Thymus (tissue), 11 donors: Measurements from ENCODE around the gene PCSK4. TPM values are rescaled to one million over a fixed set of nuclear protein-coding genes. Genes with fewer than 3 reads are reported as not detected.

Experiments used
- DNase-seq, 9 donors: peaks; one replicate each; pipeline ENCODE4 v3.0.0-alpha.2; 2013; ENCODE audit warnings: low spot score in 9 of 9, low read depth in 6 of 9, missing footprints in 1 of 9
- H3K27ac ChIP-seq, 2 donors: one replicate each; pipeline ENCODE4 v1.5.1; 2013; ENCODE audit warnings: control low read depth in 1 of 2, low read depth in 1 of 2, low read length in 1 of 2, mild to moderate bottlenecking in 1 of 2, moderate library complexity in 1 of 2
- H3K27me3 ChIP-seq, 2 donors: one replicate each; pipeline ENCODE4 v1.5.1; 2013; ENCODE audit warnings: low read length in 1 of 2; ENCODE audit not compliant: control insufficient read depth in 2 of 2, insufficient read depth in 1 of 2
- H3K36me3 ChIP-seq, 2 donors: one replicate each; pipeline ENCODE4 v1.5.1; 2013; ENCODE audit warnings: low read length in 1 of 2, mild to moderate bottlenecking in 1 of 2, moderate library complexity in 1 of 2; ENCODE audit not compliant: control insufficient read depth in 2 of 2, insufficient read depth in 2 of 2
- H3K4me1 ChIP-seq, 2 donors: one replicate each; pipeline ENCODE4 v1.5.1; 2013; ENCODE audit warnings: low read length in 2 of 2; ENCODE audit not compliant: control insufficient read depth in 2 of 2, insufficient read depth in 2 of 2
- H3K4me3 ChIP-seq, 2 donors: one replicate each; pipeline ENCODE4 v1.5.1; 2013; ENCODE audit warnings: low read length in 2 of 2, control low read depth in 1 of 2, mild to moderate bottlenecking in 1 of 2
- H3K9me3 ChIP-seq, 2 donors: one replicate each; pipeline ENCODE4 v1.5.1; 2013; ENCODE audit warnings: low read length in 1 of 2, mild to moderate bottlenecking in 1 of 2; ENCODE audit not compliant: control insufficient read depth in 2 of 2, insufficient read depth in 1 of 2
- WGBS: extraction: QIAGEN DNeasy Blood & Tissue Kit; methylation state at CpG from one replicate; pipeline ENCODE4 v1.1.7; 2013; 5-methylcytosine and 5-hydroxymethylcytosine counted together
- polyA plus RNA-seq: library from polyadenylated mRNA; stranded (reverse); fragments of 200-250 nt; gene quantifications from one replicate; pipeline ENCODE4 v1.2.3, GENCODE V29; 2013
- total RNA-seq: library from RNA; stranded (reverse); fragments of 120-200 nt; gene quantifications from one replicate; pipeline ENCODE4 v1.2.4, GENCODE V29; 2013
- donor health status: healthy.

Gene PCSK4
- total and polyA plus RNA-seq, 2 donors: 4.9 to 11.5 TPM

DNA sequence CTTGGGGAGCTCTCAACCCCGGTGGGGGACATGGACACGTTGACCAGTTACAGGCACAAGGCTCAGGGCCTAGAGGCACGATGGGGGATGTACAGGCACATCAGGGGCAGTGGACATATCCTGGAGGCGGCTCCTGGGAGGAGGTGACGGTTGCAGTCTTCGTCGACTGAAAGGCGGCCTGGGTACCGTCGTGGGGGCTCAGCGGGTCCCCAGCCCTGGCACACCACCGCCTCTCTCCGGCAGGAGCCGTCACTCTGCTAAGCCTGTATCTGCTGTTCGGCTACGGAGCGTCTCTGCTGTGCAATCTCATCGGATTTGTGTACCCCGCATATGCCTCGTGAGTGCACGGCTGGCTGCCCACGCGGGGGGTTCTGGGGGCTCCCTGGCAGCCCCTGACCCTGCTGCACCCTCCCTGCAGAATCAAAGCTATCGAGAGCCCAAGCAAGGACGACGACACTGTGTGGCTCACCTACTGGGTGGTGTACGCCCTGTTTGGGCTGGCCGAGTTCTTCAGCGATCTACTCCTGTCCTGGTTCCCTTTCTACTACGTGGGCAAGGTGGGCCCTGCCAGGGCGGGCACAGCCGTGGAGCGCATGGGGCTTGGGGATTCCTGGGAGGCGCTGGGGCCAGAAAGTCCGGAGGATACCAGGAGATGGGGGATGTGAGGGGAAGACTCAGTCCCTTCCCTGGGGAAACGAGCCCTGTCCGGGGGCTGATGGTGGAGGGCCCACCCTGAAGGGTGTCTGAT, 5.1 kb upstream of the PCSK4 start:
- no peak for DNase-seq
- 94% methylated on average over 37 of the region's 37 CpGs for WGBS
- no peak overlapping the region for H3K4me3 ChIP-seq
- no peak overlapping the region for H3K27ac ChIP-seq
- H3K36me3 ChIP-seq: no peaks in the 10 kb centered on the region
- H3K27me3 ChIP-seq: peaks cover 15 to 63% of the 10 kb centered on the region in 2 donors
- peaks cover 1 to 5% of the 10 kb centered on the region in 2 donors for H3K9me3 ChIP-seq
- peaks cover 4 to 9% of the 10 kb centered on the region in 2 donors for H3K4me1 ChIP-seq

- Histone ChIP-seq H3K4me1 (peaks cover 10 to 18% of the 10 kb centered on the region in 2 donors), H3K27me3 (peaks cover 15 to 63% of the 10 kb centered on the region in 2 donors), H3K27ac (no peak overlapping the region), H3K36me3 (no peaks in the 10 kb centered on the region), H3K9me3 (peaks cover 0 to 1% of the 10 kb centered on the region in 2 donors), H3K4me3 (no peak overlapping the region)
- DNase-seq: no peak
- 86% methylated on average over 15 of the region's 15 CpGs for WGBS
These were observed 4.1 kb upstream of the PCSK4 start for GRCh38 chr19:1494115-1494815.

GRCh38 chr19:1492474-1493006, 2.4 kb upstream of the PCSK4 start:
- Histone ChIP-seq H3K4me3 (no peak overlapping the region), H3K4me1 (peaks cover 11 to 32% of the 10 kb centered on the region in 2 donors), H3K27ac (no peak overlapping the region), H3K27me3 (peaks cover 15 to 60% of the 10 kb centered on the region in 2 donors), H3K36me3 (no peaks in the 10 kb centered on the region), H3K9me3 (peaks cover 0 to 1% of the 10 kb centered on the region in 2 donors)
- no peak for DNase-seq
- 93% methylated on average over 10 of the region's 10 CpGs for WGBS

DNA sequence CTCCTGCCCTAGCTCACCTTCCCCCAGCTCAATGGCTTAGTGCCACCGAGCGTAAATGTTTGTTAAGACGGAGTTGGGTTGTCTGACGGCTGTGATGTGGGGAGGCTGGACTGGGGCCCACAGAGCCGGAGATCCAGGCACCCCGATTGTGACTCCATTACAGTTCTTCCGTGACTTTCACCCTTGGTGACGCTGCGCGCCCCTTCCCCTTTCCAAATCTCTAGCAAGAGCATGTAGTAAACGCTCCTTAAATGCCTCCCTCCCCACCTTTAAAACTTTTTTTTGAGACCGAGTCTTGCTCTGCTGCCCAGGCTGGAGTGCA, 1.7 kb upstream of the PCSK4 start:
- peaks cover 0 to 1% of the 10 kb centered on the region in 2 donors for H3K9me3 ChIP-seq
- peaks cover 11 to 32% of the 10 kb centered on the region in 2 donors for H3K4me1 ChIP-seq
- H3K4me3 ChIP-seq: no peak overlapping the region
- H3K36me3 ChIP-seq: no peaks in the 10 kb centered on the region
- H3K27me3 ChIP-seq: peaks cover 15 to 53% of the 10 kb centered on the region in 2 donors
- no peak overlapping the region for H3K27ac ChIP-seq
- 73% methylated on average over 12 of the region's 12 CpGs for WGBS
- no peak for DNase-seq

DNA sequence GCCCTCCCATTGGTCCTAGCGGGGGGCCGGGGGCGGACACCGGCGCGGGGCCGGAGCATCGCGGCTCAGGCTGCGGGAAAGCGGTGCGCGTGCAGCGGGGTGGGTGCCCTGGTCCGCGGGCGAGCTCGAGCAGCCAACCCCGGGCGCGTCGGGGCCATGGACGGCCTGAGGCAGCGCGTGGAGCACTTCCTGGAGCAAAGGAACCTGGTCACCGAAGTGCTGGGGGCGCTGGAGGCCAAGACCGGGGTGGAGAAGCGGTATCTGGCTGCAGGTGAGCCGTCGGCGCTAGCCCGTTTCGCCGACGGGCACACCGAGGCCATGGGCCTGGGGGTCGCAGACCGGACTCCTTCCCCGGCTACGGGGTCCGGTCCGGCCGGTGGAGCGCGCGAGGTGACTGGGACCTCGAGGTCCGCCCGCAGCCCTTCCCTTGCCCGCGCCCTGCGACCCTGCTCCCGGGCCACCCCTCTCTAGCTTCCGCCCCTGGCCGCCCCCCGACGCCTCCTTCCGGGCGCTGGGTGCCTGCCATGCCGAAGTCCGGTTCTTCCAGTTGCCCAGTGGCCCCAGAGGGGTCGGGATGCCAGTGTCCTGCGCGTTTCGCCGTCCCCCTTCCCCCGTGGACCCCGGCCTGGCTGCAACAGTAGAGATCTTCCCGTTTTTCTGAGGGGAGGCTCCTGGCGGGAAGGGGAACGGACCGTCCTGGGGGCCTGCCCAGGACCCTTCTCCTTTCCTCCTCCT, 1.1 kb upstream of the PCSK4 start, which contains the start of gene REEP6:
Gene REEP6, plus strand, starts transcription at position 68 of the 735 bp plus-strand sequence. Its CDS starts 89 bp downstream, at position 157.
- peak within 1 kb of the TSS; percentile 77 to 80 for H3K27ac ChIP-seq
- no peak for DNase-seq
- no peaks in the 10 kb centered on the region for H3K9me3 ChIP-seq
- H3K4me1 ChIP-seq: peaks cover 11 to 32% of the 10 kb centered on the region in 2 donors
- 4% methylated on average over 73 of the region's 73 CpGs for WGBS
- H3K27me3 ChIP-seq: peaks cover 15 to 49% of the 10 kb centered on the region in 2 donors
- no peaks in the 10 kb centered on the region for H3K36me3 ChIP-seq
- peak within 1 kb of the TSS; percentile 64 to 70 for H3K4me3 ChIP-seq

- WGBS: 12% methylated on average over 37 of the region's 37 CpGs
- H3K27me3 ChIP-seq: peaks cover 15 to 39% of the 10 kb centered on the region in 2 donors
- H3K9me3 ChIP-seq: no peaks in the 10 kb centered on the region
- peak overlapping the region; percentile 77 to 80 for H3K27ac ChIP-seq
- peaks cover 11 to 32% of the 10 kb centered on the region in 2 donors for H3K4me1 ChIP-seq
- DNase-seq: peak in 5 of 9 donors; percentile 41 to 83 (median 56)
- no peaks in the 10 kb centered on the region for H3K36me3 ChIP-seq
- peak overlapping the region; percentile 64 to 70 for H3K4me3 ChIP-seq
These were observed 463 bp downstream of the PCSK4 start for GRCh38 chr19:1489463-1490310.

GRCh38 chr19:1488282-1488601, 1.9 kb downstream of the PCSK4 start:
- Histone ChIP-seq H3K36me3 (no peaks in the 10 kb centered on the region), H3K9me3 (no peaks in the 10 kb centered on the region), H3K27me3 (peaks cover 15 to 26% of the 10 kb centered on the region in 2 donors), H3K4me1 (peaks cover 11 to 32% of the 10 kb centered on the region in 2 donors), H3K27ac (no peak overlapping the region), H3K4me3 (no peak overlapping the region)
- DNase-seq: no peak
- WGBS: 72% methylated on average over 11 of the region's 11 CpGs

GRCh38 chr19:1487576-1488281, 2.4 kb downstream of the PCSK4 start:
- Histone ChIP-seq H3K27me3 (peaks cover 12 to 21% of the 10 kb centered on the region in 2 donors), H3K4me1 (peaks cover 11 to 32% of the 10 kb centered on the region in 2 donors), H3K9me3 (no peaks in the 10 kb centered on the region), H3K36me3 (no peaks in the 10 kb centered on the region), H3K27ac (no peak overlapping the region), H3K4me3 (no peak overlapping the region)
- DNase-seq: no peak
- WGBS: 85% methylated on average over 40 of the region's 40 CpGs
